HEK293 (cell line): Measurements from ENCODE around the gene TGFB1.

Experiments
- GLIS2 ChIP-seq: fragments of 450-650 bp; formaldehyde crosslinking; IDR thresholded peaks from 2 replicates; pipeline ENCODE4 v1.5.1; 2016; ENCODE audit warnings: missing biosample characterization, missing genetic modification characterization
- KLF10 ChIP-seq: fragments of 450-650 bp; IDR thresholded peaks from 2 replicates; pipeline ENCODE4 v1.5.1; 2018; ENCODE audit warnings: missing biosample characterization, mild to moderate bottlenecking, missing genetic modification characterization
- KLF17 ChIP-seq: fragments of 450-650 bp; formaldehyde crosslinking; IDR thresholded peaks from 2 replicates; pipeline ENCODE4 v1.5.1; 2016; ENCODE audit warnings: missing biosample characterization, missing genetic modification characterization
- KLF8 ChIP-seq: fragments of 450-650 bp; formaldehyde crosslinking; IDR thresholded peaks from 2 replicates; pipeline ENCODE4 v1.5.1; 2016; ENCODE audit warnings: missing biosample characterization, missing genetic modification characterization
- PATZ1 ChIP-seq: fragments of 450-650 bp; formaldehyde crosslinking; IDR thresholded peaks from 2 replicates; pipeline ENCODE4 v1.5.1; 2016; ENCODE audit warnings: missing biosample characterization, missing genetic modification characterization
- PRDM1 ChIP-seq: fragments of 450-650 bp; formaldehyde crosslinking; IDR thresholded peaks from 2 replicates; pipeline ENCODE4; 2016; ENCODE audit warnings: missing biosample characterization, missing genetic modification characterization
- ZBTB20 ChIP-seq: fragments of 450-650 bp; formaldehyde crosslinking; IDR thresholded peaks from 2 replicates; pipeline ENCODE4 v1.5.1; 2016; ENCODE audit warnings: missing biosample characterization, missing genetic modification characterization
- ZNF10 ChIP-seq: fragments of 450-650 bp; formaldehyde crosslinking; IDR thresholded peaks from 2 replicates; pipeline ENCODE4 v1.5.1; 2017; ENCODE audit warnings: missing biosample characterization, missing genetic modification characterization
- ZNF114 ChIP-seq: fragments of 450-650 bp; formaldehyde crosslinking; IDR thresholded peaks from 2 replicates; pipeline ENCODE4 v1.5.0; 2017; ENCODE audit warnings: missing biosample characterization, missing genetic modification characterization
- ZNF133 ChIP-seq: fragments of 450-650 bp; formaldehyde crosslinking; IDR thresholded peaks from 2 replicates; pipeline ENCODE4 v1.5.1; 2016; ENCODE audit warnings: missing biosample characterization, missing genetic modification characterization
- ZNF140 ChIP-seq: fragments of 450-650 bp; formaldehyde crosslinking; IDR thresholded peaks from 2 replicates; pipeline ENCODE4 v1.5.1; 2016; ENCODE audit warnings: missing biosample characterization, missing genetic modification characterization
- ZNF148 ChIP-seq: fragments of 450-650 bp; formaldehyde crosslinking; IDR thresholded peaks from 2 replicates; pipeline ENCODE4 v1.5.0; 2017; ENCODE audit warnings: missing biosample characterization, missing genetic modification characterization, borderline replicate concordance
- ZNF26 ChIP-seq: fragments of 450-650 bp; formaldehyde crosslinking; IDR thresholded peaks from 2 replicates; pipeline ENCODE4 v1.5.1; 2016; ENCODE audit warnings: missing biosample characterization, missing genetic modification characterization
- ZNF274 ChIP-seq, 2 experiments: fragments of 200-500 bp in 1 of 2; fragments of 450-650 bp in 1 of 2; sonication (Bioruptor generic) in 1 of 2; formaldehyde crosslinking in 1 of 2; IDR thresholded peaks; 2 replicates each; pipeline versions ENCODE4 v1.5.1 to v1.6.1; 2014 to 2016; ENCODE audit warnings: borderline replicate concordance in 1 of 2, inconsistent platforms in 1 of 2, low read length in 1 of 2, missing biosample characterization in 1 of 2, missing genetic modification characterization in 1 of 2
- ZNF350 ChIP-seq: fragments of 450-650 bp; formaldehyde crosslinking; IDR thresholded peaks from 2 replicates; pipeline ENCODE4 v1.5.0; 2017; ENCODE audit warnings: missing biosample characterization, mild to moderate bottlenecking, missing genetic modification characterization
- ZNF555 ChIP-seq: fragments of 450-650 bp; formaldehyde crosslinking; conservative IDR thresholded peaks from 2 replicates; pipeline ENCODE4 v1.5.1; 2017; ENCODE audit warnings: missing biosample characterization, mild to moderate bottlenecking, missing genetic modification characterization, inconsistent platforms
- ZNF596 ChIP-seq: fragments of 450-650 bp; IDR thresholded peaks from 2 replicates; pipeline ENCODE4 v1.5.0; 2018; ENCODE audit warnings: missing biosample characterization, mild to moderate bottlenecking, missing genetic modification characterization, moderate library complexity
- ZNF654 ChIP-seq: fragments of 450-650 bp; formaldehyde crosslinking; IDR thresholded peaks from 2 replicates; pipeline ENCODE4 v1.5.1; 2016; ENCODE audit warnings: low read depth, missing biosample characterization, missing genetic modification characterization
- ZNF776 ChIP-seq: fragments of 450-650 bp; formaldehyde crosslinking; IDR thresholded peaks from 2 replicates; pipeline ENCODE4 v1.5.0; 2017; ENCODE audit warnings: missing biosample characterization, missing genetic modification characterization, borderline replicate concordance
- ZNF830 ChIP-seq: fragments of 450-650 bp; IDR thresholded peaks from 2 replicates; pipeline ENCODE4 v1.5.0; 2018; ENCODE audit warnings: missing biosample characterization, missing genetic modification characterization, low read depth, mild to moderate bottlenecking, moderate library complexity
- ZNF837 ChIP-seq: fragments of 450-650 bp; formaldehyde crosslinking; IDR thresholded peaks from 2 replicates; pipeline ENCODE4 v1.5.1; 2016; ENCODE audit warnings: missing biosample characterization, missing genetic modification characterization
- ZSCAN30 ChIP-seq: fragments of 450-650 bp; IDR thresholded peaks from 2 replicates; pipeline ENCODE4 v1.5.1; 2018; ENCODE audit warnings: missing biosample characterization, mild to moderate bottlenecking, missing genetic modification characterization, moderate library complexity
- ZSCAN5A ChIP-seq: fragments of 450-650 bp; formaldehyde crosslinking; IDR thresholded peaks from 2 replicates; pipeline ENCODE4 v1.5.1; 2016; ENCODE audit warnings: missing biosample characterization, missing genetic modification characterization
- TF ChIP-seq, protein P1 (sequence below): fragments of 450-650 bp; formaldehyde crosslinking; IDR thresholded peaks from 2 replicates; pipeline ENCODE4 v1.5.1; 2016; ENCODE audit warnings: missing biosample characterization, missing genetic modification characterization
- TF ChIP-seq, protein P2 (sequence below): fragments of 450-650 bp; formaldehyde crosslinking; IDR thresholded peaks from 2 replicates; pipeline ENCODE4 v1.5.1; 2017; ENCODE audit warnings: missing biosample characterization, missing genetic modification characterization

TGFB1 gene

GRCh38 chr19:41352609-41353465 is 885 bp downstream of the TGFB1 start (continued):
- TF ChIP-seq KLF10 (tag by site-specific recombination) (no peak), ZNF274 (IDR thresholded peaks at IDR 0.05; ENCODE audit: low read length) (no peak), ZNF274 (tag by site-specific recombination; IDR thresholded peaks at IDR 0.05; ENCODE audit: borderline replicate concordance) (no peak), ZNF10 (tag by site-specific recombination) (no peak), KLF8 (tag by site-specific recombination) (no peak; the same call in 1 of the 2 replicates), ZSCAN5A (tag by site-specific recombination) (no peak), ZNF140 (tag by site-specific recombination) (no peak), ZNF148 (no peak), PRDM1 (tag by site-specific recombination) (0 out of 2 replicates have a peak, but pooled peaks have one; percentile 6), GLIS2 (peak; percentile 92), ZNF350 (tag by site-specific recombination) (no peak), ZNF114 (no peak), ZNF654 (tag by site-specific recombination) (no peak), ZNF26 (no peak), ZNF555 (tag by site-specific recombination) (no peak), ZNF830 (tag by site-specific recombination) (no peak), PATZ1 (tag by site-specific recombination) (peak; percentile 83), ZNF837 (tag by site-specific recombination) (no peak), ZSCAN30 (tag by site-specific recombination) (no peak; the same call in 1 of the 2 replicates), ZNF776 (no peak), ZNF596 (tag by site-specific recombination) (no peak), ZNF133 (tag by site-specific recombination) (no peak), KLF17 (tag by site-specific recombination) (no peak), ZBTB20 (tag by site-specific recombination) (peak; percentile 51; the same call in 1 of the 2 replicates)
- TF ChIP-seq, protein P1, sequence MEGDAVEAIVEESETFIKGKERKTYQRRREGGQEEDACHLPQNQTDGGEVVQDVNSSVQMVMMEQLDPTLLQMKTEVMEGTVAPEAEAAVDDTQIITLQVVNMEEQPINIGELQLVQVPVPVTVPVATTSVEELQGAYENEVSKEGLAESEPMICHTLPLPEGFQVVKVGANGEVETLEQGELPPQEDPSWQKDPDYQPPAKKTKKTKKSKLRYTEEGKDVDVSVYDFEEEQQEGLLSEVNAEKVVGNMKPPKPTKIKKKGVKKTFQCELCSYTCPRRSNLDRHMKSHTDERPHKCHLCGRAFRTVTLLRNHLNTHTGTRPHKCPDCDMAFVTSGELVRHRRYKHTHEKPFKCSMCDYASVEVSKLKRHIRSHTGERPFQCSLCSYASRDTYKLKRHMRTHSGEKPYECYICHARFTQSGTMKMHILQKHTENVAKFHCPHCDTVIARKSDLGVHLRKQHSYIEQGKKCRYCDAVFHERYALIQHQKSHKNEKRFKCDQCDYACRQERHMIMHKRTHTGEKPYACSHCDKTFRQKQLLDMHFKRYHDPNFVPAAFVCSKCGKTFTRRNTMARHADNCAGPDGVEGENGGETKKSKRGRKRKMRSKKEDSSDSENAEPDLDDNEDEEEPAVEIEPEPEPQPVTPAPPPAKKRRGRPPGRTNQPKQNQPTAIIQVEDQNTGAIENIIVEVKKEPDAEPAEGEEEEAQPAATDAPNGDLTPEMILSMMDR (tag by site-specific recombination) = peak; percentile 96
- TF ChIP-seq, protein P2, sequence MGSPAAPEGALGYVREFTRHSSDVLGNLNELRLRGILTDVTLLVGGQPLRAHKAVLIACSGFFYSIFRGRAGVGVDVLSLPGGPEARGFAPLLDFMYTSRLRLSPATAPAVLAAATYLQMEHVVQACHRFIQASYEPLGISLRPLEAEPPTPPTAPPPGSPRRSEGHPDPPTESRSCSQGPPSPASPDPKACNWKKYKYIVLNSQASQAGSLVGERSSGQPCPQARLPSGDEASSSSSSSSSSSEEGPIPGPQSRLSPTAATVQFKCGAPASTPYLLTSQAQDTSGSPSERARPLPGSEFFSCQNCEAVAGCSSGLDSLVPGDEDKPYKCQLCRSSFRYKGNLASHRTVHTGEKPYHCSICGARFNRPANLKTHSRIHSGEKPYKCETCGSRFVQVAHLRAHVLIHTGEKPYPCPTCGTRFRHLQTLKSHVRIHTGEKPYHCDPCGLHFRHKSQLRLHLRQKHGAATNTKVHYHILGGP (tag by site-specific recombination) = no peak
